Measurements from ENCODE around the gene NLRP10. TPM values are rescaled to one million over a fixed set of nuclear protein-coding genes. Genes with fewer than 3 reads are reported as not detected.

NLRP10 gene
- total and polyA plus RNA-seq, 2 of the 13 experiments (the other 11 are each of a cell fraction or from before 2014, with no cell fraction given), result not detected

GRCh38 chr11:7986768-7987559 is 21.7 kb upstream of the NLRP10 start, which contains the start of gene EIF3F (continued):
- TF ChIP-seq ZNF414 (CRISPR knock-in tag; IDR thresholded peaks at IDR 0.05) (no peak), MAFF (IDR thresholded peaks at IDR 0.05; ENCODE audit: low read depth, low read length) (peak; percentile 35; the same call in 1 of the 2 replicates), ZNF549 (CRISPR knock-in tag; IDR thresholded peaks at IDR 0.05) (no peak), TRAFD1 (CRISPR knock-in tag; IDR thresholded peaks at IDR 0.05; ENCODE audit: borderline replicate concordance) (no peak), ZSCAN29 (CRISPR knock-in tag; conservative IDR thresholded peaks at IDR 0.05) (peak; percentile 51; the same call in 1 of the 2 replicates), YEATS4 (CRISPR knock-in tag; IDR thresholded peaks at IDR 0.05; ENCODE audit: borderline replicate concordance) (peak; percentile 89), NFIC (IDR thresholded peaks at IDR 0.05; ENCODE audit: low read length) (0 out of 2 replicates have a peak, but pooled peaks have one; percentile 30), IRF2 (CRISPR knock-in tag; IDR thresholded peaks at IDR 0.05) (peak; percentile 85; the same call in 1 of the 2 replicates), ZBTB38 (CRISPR knock-in tag; IDR thresholded peaks at IDR 0.05) (no peak), ZNF720 (CRISPR knock-in tag; IDR thresholded peaks at IDR 0.05) (no peak), ZNF274 (CRISPR knock-in tag; IDR thresholded peaks at IDR 0.05) (no peak), PLSCR1 (CRISPR knock-in tag; IDR thresholded peaks at IDR 0.05; ENCODE audit: borderline replicate concordance) (no peak), ERF (CRISPR knock-in tag; IDR thresholded peaks at IDR 0.05) (peak; percentile 67), ZBTB21 (CRISPR knock-in tag; IDR thresholded peaks at IDR 0.05) (no peak), MLXIP (CRISPR knock-in tag; IDR thresholded peaks at IDR 0.05; ENCODE audit: borderline replicate concordance) (no peak), ZNF292 (CRISPR knock-in tag; IDR thresholded peaks at IDR 0.05; ENCODE audit: borderline replicate concordance, low read depth) (no peak), HBP1 (CRISPR knock-in tag; IDR thresholded peaks at IDR 0.05; ENCODE audit: low read depth) (peak; percentile 64; the same call in 1 of the 2 replicates)
